Large intestine (tissue), 3 donors: ENCODE data around the gene MACROD1. TPM values are rescaled to one million over a fixed set of nuclear protein-coding genes. Genes with fewer than 3 reads are reported as not detected.

Experiments
- DNase-seq, 2 donors: peaks; one replicate each; pipeline versions ENCODE4 v3.0.0 to v3.0.0-alpha.2; 2013
- H3K27ac ChIP-seq: one replicate; pipeline ENCODE4 v1.5.1; 2013; ENCODE audit warnings: low read length
- H3K27me3 ChIP-seq: 2 replicates; pipeline ENCODE4 v1.6.1; 2013; ENCODE audit warnings: low read length; ENCODE audit not compliant: control insufficient read depth, insufficient read depth
- H3K36me3 ChIP-seq: 2 replicates; pipeline ENCODE4 v1.6.1; 2013; ENCODE audit warnings: low read length; ENCODE audit not compliant: control insufficient read depth, insufficient read depth
- H3K4me1 ChIP-seq: one replicate; pipeline ENCODE4 v1.6.1; 2013; ENCODE audit warnings: low read length; ENCODE audit not compliant: control insufficient read depth, insufficient read depth
- H3K4me3 ChIP-seq: one replicate; pipeline ENCODE4 v1.5.1; 2013; ENCODE audit warnings: low read length
- H3K9me3 ChIP-seq: one replicate; pipeline ENCODE4 v1.6.1; 2013; ENCODE audit warnings: mild to moderate bottlenecking, low read depth, low read length, moderate library complexity; ENCODE audit not compliant: control insufficient read depth
- WGBS: methylation state at CpG from one replicate; pipeline ENCODE4 v1.1.5; 2013; ENCODE audit warnings: low lambda C conversion rate; ENCODE audit not compliant: insufficient coverage; 5-methylcytosine and 5-hydroxymethylcytosine counted together
- polyA plus RNA-seq: library from polyadenylated mRNA; unstranded; fragments of 120-200 nt; gene quantifications from one replicate; pipeline ENCODE4 v1.2.1, GENCODE V29; 2013

Gene MACROD1
- polyA plus RNA-seq, 1 donor = 18.2 TPM

- H3K4me1 ChIP-seq = peaks cover 29% of the 10 kb centered on the region
- H3K27ac ChIP-seq = no peak overlapping the region
- H3K36me3 ChIP-seq = no peaks in the 10 kb centered on the region
- H3K4me3 ChIP-seq = no peak overlapping the region
- no CpG with 5 or more reads among the region's 13 CpGs for WGBS
- H3K9me3 ChIP-seq = no peaks in the 10 kb centered on the region
- no peaks in the 10 kb centered on the region for H3K27me3 ChIP-seq
- no peak for DNase-seq
These were observed 35.3 kb downstream of the MACROD1 start for GRCh38 chr11:64130618-64131017.

DNA sequence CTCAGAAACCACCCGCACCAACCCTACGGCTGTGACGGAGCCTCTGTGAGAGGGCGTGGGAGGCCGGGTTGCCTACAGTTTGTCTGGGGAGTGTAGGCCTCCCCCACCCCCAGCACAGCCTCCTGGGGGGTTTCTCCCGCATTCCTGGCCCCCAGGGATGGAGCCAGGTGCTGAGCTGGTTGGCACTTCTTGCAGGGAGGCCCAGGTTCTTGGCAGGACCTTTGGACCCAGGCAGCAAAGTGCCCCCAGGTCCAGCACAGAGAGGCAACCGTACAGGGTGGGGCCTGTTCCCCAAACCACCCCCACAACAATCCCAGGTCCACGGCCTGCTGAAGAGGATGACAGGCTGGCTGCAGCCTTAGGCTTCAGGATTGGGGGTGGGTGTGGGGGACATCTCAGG lies 36.5 kb downstream of the MACROD1 start:
- peaks cover 29% of the 10 kb centered on the region for H3K4me1 ChIP-seq
- no CpG with 5 or more reads among the region's 8 CpGs for WGBS
- DNase-seq = peak; percentile 45 to 56

GRCh38 chr11:64128255-64129006 lies 37.5 kb downstream of the MACROD1 start:
- WGBS = no CpG with 5 or more reads among the region's 15 CpGs
- Histone ChIP-seq H3K27ac (no peak overlapping the region), H3K4me3 (no peak overlapping the region), H3K9me3 (no peaks in the 10 kb centered on the region), H3K27me3 (no peaks in the 10 kb centered on the region), H3K4me1 (peaks cover 29% of the 10 kb centered on the region), H3K36me3 (no peaks in the 10 kb centered on the region)
- no peak for DNase-seq

More for the DNA sequence above, 36.5 kb downstream of the MACROD1 start:
- no peaks in the 10 kb centered on the region for H3K9me3 ChIP-seq
- no peaks in the 10 kb centered on the region for H3K27me3 ChIP-seq
- H3K27ac ChIP-seq = no peak overlapping the region
- H3K36me3 ChIP-seq = no peaks in the 10 kb centered on the region
- no peak overlapping the region for H3K4me3 ChIP-seq

DNA sequence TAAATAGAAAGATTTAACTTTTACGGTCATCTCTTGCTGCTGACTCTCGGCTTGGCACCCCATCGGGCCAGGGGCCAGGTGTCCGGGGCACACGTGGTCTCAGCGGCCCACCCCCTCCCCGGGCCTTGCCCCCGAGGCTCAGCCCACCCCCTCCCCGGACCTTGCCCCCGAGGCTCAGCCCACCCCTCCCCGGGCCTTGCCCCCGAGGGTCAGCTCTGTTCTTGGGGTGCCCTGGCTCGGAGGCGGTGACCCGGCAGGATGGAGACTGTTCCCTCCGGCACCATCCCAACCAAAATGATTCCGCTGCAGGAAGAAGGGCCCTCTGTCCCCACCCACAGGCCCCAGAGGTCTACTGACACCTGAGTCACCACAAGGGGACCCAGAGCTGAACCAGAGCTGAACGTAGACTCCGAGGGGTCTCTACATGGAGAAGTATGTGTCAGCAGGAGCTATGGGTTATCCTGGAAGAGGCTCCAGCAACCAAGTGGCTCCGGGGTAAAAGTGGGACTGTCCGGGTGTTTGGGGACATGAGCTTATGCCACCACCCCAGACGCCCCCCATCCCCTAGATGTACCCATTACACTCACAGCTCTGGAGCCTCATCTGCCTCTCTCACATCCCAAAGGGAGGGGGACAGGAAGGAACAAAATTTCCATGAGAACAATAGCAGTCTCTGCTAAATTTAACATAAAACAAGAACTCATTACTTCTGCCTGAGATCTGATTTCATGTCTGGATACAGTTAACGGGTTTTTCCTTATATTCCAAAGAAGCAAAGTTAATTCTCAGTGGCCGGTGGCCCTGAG lies 38.4 kb downstream of the MACROD1 start:
- Histone ChIP-seq H3K9me3 (no peaks in the 10 kb centered on the region), H3K4me1 (peaks cover 27% of the 10 kb centered on the region), H3K4me3 (no peak overlapping the region), H3K27ac (no peak overlapping the region), H3K36me3 (no peaks in the 10 kb centered on the region), H3K27me3 (no peaks in the 10 kb centered on the region)
- 80% methylated on average over 2 of the region's 24 CpGs for WGBS
- no peak for DNase-seq

GRCh38 chr11:64126796-64127195 lies 39.1 kb downstream of the MACROD1 start:
- H3K4me1 ChIP-seq = peaks cover 21% of the 10 kb centered on the region
- H3K27ac ChIP-seq = no peak overlapping the region
- DNase-seq = peak in 1 of 2 donors; percentile 34
- 53% methylated on average over 3 of the region's 17 CpGs for WGBS
- no peaks in the 10 kb centered on the region for H3K36me3 ChIP-seq
- H3K4me3 ChIP-seq = no peak overlapping the region
- no peaks in the 10 kb centered on the region for H3K9me3 ChIP-seq
- no peaks in the 10 kb centered on the region for H3K27me3 ChIP-seq

DNA sequence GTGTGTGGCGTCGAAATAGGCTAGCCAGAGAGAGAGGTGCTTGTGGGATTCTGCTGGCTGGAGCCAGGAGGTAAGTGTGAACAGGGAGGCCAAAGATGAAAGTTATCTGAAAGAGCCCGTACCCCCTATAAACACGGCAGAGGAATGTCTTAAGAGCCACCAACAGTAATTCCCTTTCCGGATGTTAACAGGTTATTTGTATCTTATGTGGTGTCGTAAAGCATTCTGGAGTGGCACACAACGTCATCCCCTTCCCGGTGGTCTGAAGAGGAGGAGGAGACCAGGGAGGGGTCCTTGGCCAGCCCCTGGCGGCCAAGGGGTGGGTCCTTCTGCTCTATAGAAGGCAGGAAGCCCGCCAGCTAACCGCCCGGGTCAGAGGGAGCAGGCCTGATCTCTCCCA lies 39.5 kb downstream of the MACROD1 start:
- Histone ChIP-seq H3K27ac (no peak overlapping the region), H3K4me1 (peaks cover 21% of the 10 kb centered on the region), H3K4me3 (no peak overlapping the region), H3K9me3 (no peaks in the 10 kb centered on the region), H3K27me3 (no peaks in the 10 kb centered on the region), H3K36me3 (no peaks in the 10 kb centered on the region)
- DNase-seq = no peak
- WGBS = no CpG with 5 or more reads among the region's 12 CpGs

- H3K9me3 ChIP-seq = no peaks in the 10 kb centered on the region
- H3K27me3 ChIP-seq = no peaks in the 10 kb centered on the region
- H3K4me1 ChIP-seq = peaks cover 19% of the 10 kb centered on the region
- no CpG with 5 or more reads among the region's 14 CpGs for WGBS
- H3K36me3 ChIP-seq = no peaks in the 10 kb centered on the region
- H3K27ac ChIP-seq = no peak overlapping the region
- no peak for DNase-seq
- H3K4me3 ChIP-seq = no peak overlapping the region
These were observed 40.2 kb downstream of the MACROD1 start for GRCh38 chr11:64125676-64126075.

DNA sequence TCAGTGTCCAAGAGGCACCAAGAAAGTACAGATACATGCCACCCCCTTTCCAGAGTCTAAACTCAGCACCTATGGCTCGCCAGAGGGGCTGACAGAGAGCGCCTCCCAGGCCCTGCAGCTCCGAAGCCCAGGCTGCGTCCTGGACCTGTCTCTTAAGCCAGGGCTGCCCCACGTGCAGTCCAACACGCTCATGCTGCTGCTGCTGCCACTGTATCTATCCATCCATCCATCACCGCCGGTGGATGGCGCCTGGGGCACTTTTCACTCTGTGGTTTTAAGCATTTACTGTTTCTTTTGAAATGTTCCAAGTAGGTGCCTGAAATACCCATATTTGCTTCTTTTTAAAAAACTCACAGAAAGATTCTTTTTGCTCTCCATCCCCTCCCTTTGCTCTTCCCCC lies 41.8 kb downstream of the MACROD1 start:
- Histone ChIP-seq H3K27me3 (no peaks in the 10 kb centered on the region), H3K9me3 (no peaks in the 10 kb centered on the region), H3K4me3 (no peak overlapping the region), H3K36me3 (no peaks in the 10 kb centered on the region), H3K4me1 (peaks cover 10% of the 10 kb centered on the region), H3K27ac (no peak overlapping the region)
- WGBS = 100% methylated on average over 3 of the region's 9 CpGs
- DNase-seq = no peak

DNA sequence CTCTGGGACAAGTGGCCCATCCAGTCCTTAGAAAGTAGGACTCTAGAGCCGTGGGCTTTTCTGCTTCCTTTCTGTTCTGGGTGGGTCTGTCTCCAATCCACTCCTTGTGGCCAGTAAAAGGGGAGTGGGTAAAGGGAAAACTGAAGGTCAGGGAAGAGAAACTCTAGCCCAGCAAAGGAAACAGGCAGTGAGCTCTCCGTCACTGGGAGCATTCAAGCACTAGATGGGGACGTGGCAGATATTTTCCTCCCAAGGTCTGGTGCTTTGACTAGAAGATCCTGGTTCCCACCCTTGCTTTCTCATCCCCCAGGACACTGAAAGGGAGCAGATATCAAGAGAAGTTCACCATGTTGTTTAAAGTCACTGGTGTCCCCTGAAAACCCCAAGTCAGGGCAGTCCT lies 42.2 kb downstream of the MACROD1 start:
- DNase-seq = no peak
- H3K4me1 ChIP-seq = peaks cover 6% of the 10 kb centered on the region
- no peak overlapping the region for H3K27ac ChIP-seq
- no CpG with 5 or more reads among the region's 3 CpGs for whole genome bisulfite sequencing
- H3K9me3 ChIP-seq = no peaks in the 10 kb centered on the region
- no peak overlapping the region for H3K4me3 ChIP-seq
- H3K27me3 ChIP-seq = no peaks in the 10 kb centered on the region
- no peaks in the 10 kb centered on the region for H3K36me3 ChIP-seq

DNA sequence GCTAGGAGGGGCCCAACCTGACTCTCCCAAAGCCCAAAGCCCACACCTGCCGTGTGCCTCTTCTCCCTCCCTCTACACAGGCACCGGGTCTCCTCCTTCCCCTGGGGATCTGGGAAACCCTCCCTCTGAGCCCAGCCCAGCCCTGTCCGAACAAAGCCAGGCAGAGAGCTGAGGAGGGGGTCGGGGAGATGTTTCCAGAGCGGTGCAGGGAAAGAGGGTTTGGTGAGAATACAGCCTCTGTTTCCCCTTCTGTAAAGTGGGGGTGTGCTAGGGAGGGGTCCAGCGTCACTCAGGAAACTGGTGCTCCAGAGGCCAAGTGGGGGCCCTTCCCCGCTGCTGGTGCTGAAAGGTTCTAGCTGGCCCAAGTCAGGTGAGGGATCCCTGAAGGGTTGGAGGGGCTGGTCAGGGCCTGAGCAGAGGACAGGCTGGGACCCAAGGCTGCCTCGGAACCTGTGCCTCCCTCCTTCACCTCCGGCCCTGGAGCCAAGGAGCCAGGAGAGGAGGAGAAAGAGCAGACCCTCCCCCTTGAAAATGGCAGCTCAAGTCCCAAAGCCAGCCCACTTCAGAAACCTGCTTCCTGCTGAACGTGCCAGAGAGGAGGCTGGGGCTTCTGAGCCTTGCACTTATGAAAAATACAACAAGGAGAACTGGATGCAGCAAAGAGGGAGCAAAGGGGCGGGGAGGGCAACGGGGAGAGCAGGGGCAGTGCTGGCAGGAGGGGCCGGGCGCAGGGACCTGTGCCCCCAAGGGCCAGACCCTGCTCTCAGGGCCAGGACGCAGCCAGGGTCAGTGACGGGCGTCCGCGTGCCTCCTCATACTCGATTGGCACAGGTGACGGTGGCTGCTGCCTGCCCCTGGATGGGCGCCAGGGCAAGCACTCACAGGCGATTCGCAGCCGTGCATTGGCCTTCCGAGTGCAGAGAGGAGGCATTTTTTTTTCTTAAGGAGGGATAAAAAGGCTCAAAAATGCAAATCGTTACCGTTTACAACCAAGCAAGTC lies 43.2 kb downstream of the MACROD1 start:
- H3K9me3 ChIP-seq = no peaks in the 10 kb centered on the region
- no peak overlapping the region for H3K27ac ChIP-seq
- WGBS = 100% methylated on average over 2 of the region's 28 CpGs
- DNase-seq = no peak
- no peaks in the 10 kb centered on the region for H3K36me3 ChIP-seq
- no peak overlapping the region for H3K4me3 ChIP-seq
- peaks cover 2% of the 10 kb centered on the region for H3K4me1 ChIP-seq
- no peaks in the 10 kb centered on the region for H3K27me3 ChIP-seq
